ENCODE data around the gene C14orf39.

Gene C14orf39

GRCh38 chr14:60485598-60486251 lies at the start of gene C14orf39:
TSS of gene C14orf39 (minus strand) at chr14:60486063. CDS start at chr14:60485078, 985 bp downstream.
- no peak for DNase-seq (ENCODE audit: low spot score)

- no peak for DNase-seq (ENCODE audit: low spot score)
Observed at GRCh38 chr14:60532442-60532841, 46.6 kb upstream of the C14orf39 start.

- no peak for DNase-seq (ENCODE audit: low spot score)
Observed at GRCh38 chr14:60515511-60516289, 29.8 kb upstream of the C14orf39 start.

DNA sequence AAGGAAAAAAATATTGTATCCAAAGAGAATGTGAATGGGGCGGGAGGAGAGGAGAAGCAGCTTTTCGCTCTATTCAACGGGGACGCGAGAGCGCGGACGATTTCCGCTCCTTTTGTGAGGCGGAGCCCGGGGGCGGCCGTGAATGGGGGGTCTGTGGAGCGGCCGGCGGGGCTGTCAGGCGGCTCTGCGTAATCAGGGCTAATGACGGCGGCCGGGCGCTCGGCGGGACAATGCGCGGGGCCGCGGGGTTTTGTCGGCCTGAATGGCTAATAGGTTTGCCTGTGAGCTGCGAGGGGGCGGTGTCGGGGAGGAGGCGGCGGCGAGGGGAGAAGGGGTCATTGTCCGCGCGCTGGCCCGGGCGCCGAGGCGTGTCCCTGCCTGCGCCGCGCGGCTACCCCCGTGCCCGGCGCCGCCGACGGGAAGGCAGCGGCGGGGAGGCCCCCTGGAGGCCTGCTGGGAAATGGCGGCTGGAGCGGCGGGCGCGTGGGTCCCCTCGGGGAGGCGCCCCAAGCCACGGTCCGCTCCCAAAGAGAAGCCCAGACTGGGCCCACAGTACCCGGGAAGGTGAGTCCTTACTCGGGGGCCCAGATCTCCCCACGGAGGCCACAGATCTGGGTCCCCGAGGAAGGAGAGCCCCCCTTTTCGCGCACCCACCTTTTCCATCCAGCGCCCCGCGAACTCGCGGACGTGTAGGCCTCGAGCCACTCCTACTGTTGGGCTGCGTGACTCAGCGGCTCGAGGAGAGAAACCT lies 29.1 kb upstream of the C14orf39 start:
- DNase-seq (ENCODE audit: low spot score) = no peak

GRCh38 chr14:60514378-60514740 lies 28.5 kb upstream of the C14orf39 start:
- DNase-seq (ENCODE audit: low spot score) = no peak

DNA sequence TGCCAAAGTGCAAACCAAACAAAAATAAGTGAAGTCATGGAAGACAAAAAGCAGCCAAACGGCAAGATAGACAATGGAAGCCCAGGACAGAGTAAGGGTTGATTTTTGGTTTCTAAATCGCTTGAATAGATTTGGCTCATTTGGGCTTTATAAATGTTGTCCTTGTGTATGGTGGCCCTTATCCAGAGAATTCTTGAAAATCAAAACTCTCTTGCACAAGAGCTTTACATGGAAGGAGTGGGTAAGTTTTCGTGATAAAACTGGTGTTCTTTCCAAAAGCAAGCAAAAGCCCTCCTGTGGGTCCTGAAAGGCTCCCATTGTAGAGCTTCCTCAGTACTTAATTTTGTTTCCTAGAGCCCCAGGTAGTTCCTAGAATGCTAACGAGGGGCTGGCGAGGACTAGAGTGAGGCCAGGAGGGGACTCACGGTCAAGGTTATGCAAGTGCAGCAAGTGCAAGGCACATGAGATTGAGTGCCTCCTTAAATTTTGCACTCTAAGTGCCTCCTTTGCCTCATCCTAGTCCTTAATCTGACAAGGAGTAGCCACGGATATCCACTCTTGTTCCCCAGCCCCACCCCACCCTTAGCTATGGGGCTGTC lies 27.2 kb upstream of the C14orf39 start:
- no peak for DNase-seq (ENCODE audit: low spot score)

DNA sequence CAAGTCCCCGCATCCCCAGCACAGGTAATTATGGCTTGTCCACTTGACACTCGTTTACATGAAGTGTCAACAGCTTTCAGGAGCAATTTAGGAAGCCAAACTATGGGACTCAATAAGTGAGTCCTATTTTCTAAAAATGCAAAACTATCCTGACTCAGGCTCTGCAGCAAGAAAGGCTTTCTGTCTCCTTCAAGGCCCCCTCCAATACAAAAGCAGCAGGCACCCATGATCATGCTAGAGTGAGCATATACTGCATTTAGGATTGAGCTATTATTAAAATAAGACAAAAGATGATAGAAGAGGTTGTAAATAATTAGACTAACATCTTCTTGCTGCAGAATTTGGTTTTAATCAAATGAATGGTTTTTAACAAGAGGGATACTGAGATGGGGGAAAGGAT lies 26.3 kb upstream of the C14orf39 start:
- no peak for DNase-seq (ENCODE audit: low spot score)

- no peak for DNase-seq (ENCODE audit: low spot score)
Observed at GRCh38 chr14:60510951-60511599, 25.2 kb upstream of the C14orf39 start.

DNA sequence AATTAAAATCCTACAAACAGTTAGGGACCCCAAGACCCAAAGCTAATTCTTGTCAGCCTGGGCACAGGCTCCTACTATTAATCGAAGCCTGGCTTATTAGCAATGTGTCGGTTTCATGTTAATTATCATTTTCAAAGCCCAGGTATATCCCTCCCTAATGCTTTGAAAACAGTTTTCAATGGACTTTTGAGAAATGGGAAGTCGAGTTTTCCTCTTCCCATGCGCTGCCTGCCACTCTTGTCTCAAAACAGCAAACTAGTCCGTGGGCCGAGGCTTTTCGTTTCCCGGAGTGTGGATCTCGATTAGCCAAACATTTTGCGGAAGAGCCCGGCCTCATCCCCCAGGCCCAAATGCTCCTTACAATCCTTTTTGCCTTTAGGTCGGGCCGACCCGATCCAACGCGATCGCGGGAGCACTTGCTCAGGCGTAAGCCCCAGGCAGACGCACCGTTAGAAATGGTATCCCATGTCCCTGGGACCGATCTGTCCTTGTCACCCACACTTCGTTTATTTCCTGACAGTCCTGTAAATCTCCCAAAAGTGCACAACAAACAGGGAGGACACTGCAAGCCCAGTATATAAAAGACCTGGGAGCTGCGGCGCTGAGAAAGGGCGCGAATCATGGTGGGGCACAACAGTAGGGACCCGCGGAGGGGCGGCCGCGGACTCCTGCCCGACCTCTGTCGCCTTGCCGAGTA lies 24.5 kb upstream of the C14orf39 start:
- DNase-seq (ENCODE audit: low spot score) = no peak

GRCh38 chr14:60509438-60510253 lies 23.8 kb upstream of the C14orf39 start:
- DNase-seq (ENCODE audit: low spot score) = no peak

GRCh38 chr14:60508707-60509437 lies 23.0 kb upstream of the C14orf39 start, which contains the start of gene SIX6:
TSS of gene SIX6 (plus strand) at chr14:60509146. CDS start at chr14:60509399, 253 bp downstream.
- DNase-seq (ENCODE audit: low spot score) = no peak

- no peak for DNase-seq (ENCODE audit: low spot score)
Observed at GRCh38 chr14:60508363-60508706, 22.5 kb upstream of the C14orf39 start.

GRCh38 chr14:60506985-60507829 lies 21.3 kb upstream of the C14orf39 start:
- DNase-seq (ENCODE audit: low spot score) = no peak

- DNase-seq (ENCODE audit: low spot score) = no peak
Observed at GRCh38 chr14:60506462-60506984, 20.7 kb upstream of the C14orf39 start.

DNA sequence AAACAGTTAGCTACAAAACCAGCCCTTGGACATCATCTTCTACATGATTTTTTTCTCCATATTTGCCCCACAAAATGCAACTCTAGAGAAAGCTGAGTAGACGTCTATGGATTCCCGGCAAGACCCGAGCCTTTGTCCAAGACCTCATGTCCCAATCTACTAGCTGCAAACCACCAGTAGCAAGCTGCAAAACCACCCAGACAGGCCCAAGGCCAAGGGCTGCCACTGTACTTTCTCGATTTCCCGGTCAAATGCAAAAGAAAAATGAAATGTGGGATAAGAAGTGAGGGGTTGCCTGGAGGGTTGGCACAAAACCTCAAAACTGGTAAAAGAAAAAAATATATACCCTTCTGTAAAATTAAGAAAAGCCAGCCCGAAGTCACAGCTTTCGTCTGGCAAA lies 20.1 kb upstream of the C14orf39 start:
- DNase-seq (ENCODE audit: low spot score) = no peak

DNA sequence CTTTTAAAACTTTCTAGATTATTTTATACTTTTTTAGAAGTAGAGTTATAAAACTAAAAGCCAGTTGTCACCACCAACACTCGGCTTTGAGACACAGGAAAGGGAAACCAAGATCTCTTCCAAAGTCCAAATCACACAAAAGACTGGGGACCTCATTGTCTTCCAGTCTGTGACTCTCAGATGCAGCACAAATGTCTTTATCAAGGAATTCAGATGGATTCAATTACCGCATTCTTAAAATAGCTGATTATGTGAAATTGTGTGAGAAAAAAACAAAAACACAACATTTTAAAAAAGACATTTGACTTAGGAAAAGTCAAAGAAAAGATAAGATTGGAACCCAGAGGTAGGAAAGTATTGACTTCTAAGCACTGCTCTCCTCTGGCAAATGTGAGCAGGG lies 19.6 kb upstream of the C14orf39 start:
- no peak for DNase-seq (ENCODE audit: low spot score)

DNA sequence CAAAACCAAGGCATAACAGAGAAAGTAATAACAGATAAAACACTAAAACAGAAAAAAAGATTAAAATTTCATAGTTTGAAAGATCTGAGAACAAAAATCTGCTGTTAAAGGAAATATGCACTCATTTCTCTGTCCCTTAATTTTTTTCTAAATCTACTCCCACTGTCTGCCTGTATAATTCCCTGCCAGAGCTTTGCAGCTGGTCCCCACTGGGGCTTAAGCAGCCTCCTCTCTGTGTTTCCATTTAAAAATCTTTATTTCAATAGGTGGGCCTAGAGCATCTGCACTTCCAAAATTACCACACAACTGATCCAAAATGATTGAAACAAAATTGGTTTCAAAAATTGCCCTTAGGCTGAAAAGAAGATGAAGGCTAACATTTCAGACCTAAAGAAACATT lies 16.7 kb upstream of the C14orf39 start:
- DNase-seq (ENCODE audit: low spot score) = no peak

- DNase-seq (ENCODE audit: low spot score) = no peak
Observed at GRCh38 chr14:60495946-60496345, 10.1 kb upstream of the C14orf39 start.

DNA sequence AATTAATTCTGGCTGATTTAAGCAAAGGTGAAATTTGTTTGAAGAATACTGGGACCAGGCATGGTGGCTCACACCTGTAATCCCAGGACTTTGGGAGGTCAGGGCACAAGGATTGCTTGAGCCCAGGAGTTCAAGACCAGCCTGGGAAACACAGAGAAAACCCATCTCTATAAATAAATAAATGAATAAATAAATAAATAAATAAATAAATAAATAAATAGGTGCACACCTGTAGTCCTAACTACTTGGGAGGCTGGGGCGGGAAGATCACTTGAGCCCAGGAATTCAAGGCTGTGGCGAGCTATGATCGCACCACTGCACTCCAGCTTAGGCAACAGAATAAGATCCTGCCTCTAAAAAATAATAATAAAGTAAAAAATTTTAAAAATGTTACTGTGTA lies 4.4 kb upstream of the C14orf39 start:
- DNase-seq (ENCODE audit: low spot score) = no peak
